PC-3 (cell line): ENCODE results near the gene SLC25A27. TPM values are rescaled to one million over a fixed set of nuclear protein-coding genes. Genes with fewer than 3 reads are reported as not detected.

Experiments
- ATAC-seq: fragments of 200-7000 bp; cut with Tn5 transposase; 2 replicates; pipeline ENCODE4 v1.9.1; 2020; ENCODE audit warnings: mild to moderate bottlenecking, moderate library complexity
- BruUV-seq: library from RNA; stranded (reverse); fragments of 400-500 nt; replicated peaks from 2 replicates; lab custom pipeline; 2021; lab: Mats Ljungman, UMichigan
- CTCF ChIA-PET: fragments of 300-600 bp; sonication (Branson Sonifier 250); formaldehyde crosslinking; loops from one replicate; lab custom pipeline; 2022; ENCODE audit warnings: antibody characterized with exemption; lab: Charles Lee
- POLR2A ChIA-PET: fragments of 300-600 bp; sonication (Branson Sonifier 250); formaldehyde crosslinking; loops from one replicate; lab custom pipeline; 2022; ENCODE audit warnings: antibody characterized with exemption; ENCODE audit not compliant: unreplicated experiment; lab: Charles Lee
- DNase-seq: peaks from one replicate; pipeline ENCODE4 v3.0.0-alpha.2; 2015
- H2AFZ ChIP-seq: fragments of 300-600 bp; sonication (generic); 2 replicates; pipeline ENCODE4 v1.6.0; 2016; ENCODE audit warnings: antibody characterized with exemption, low read length
- H3F3A ChIP-seq: fragments of 300-600 bp; sonication (generic); one replicate; pipeline ENCODE4 v1.6.0; 2017; ENCODE audit warnings: antibody characterized with exemption, low read length, control low read depth, mild to moderate bottlenecking; ENCODE audit not compliant: unreplicated experiment
- H3K27ac ChIP-seq: fragments of 300-600 bp; sonication (generic); 2 replicates; pipeline ENCODE4 v1.5.1; 2016; ENCODE audit warnings: mild to moderate bottlenecking, low read length
- H3K27me3 ChIP-seq: fragments of 300-600 bp; sonication (generic); 2 replicates; pipeline ENCODE4 v1.6.1; 2016; ENCODE audit warnings: low read length, mixed read lengths
- H3K36me3 ChIP-seq: fragments of 300-600 bp; sonication (generic); 2 replicates; pipeline ENCODE4 v1.6.1; 2016; ENCODE audit warnings: low read depth, mixed run types, low read length, mixed read lengths
- H3K4me1 ChIP-seq: fragments of 300-600 bp; sonication (generic); 2 replicates; pipeline ENCODE4 v1.5.1; 2016; ENCODE audit warnings: low read length; ENCODE audit not compliant: insufficient read depth
- H3K4me2 ChIP-seq: fragments of 300-600 bp; sonication (generic); 2 replicates; pipeline ENCODE4 v1.6.0; 2016; ENCODE audit warnings: low read length
- H3K4me3 ChIP-seq: fragments of 300-600 bp; sonication (generic); 2 replicates; pipeline ENCODE4 v1.5.1; 2016; ENCODE audit warnings: mild to moderate bottlenecking, low read length, mixed read lengths
- H3K79me2 ChIP-seq: fragments of 300-600 bp; sonication (generic); 2 replicates; pipeline ENCODE4 v1.6.1; 2017; ENCODE audit warnings: low read length, mixed read lengths
- H3K9ac ChIP-seq: fragments of 300-600 bp; sonication (generic); 2 replicates; pipeline ENCODE4 v1.6.0; 2016; ENCODE audit warnings: mild to moderate bottlenecking, low read length
- H3K9me2 ChIP-seq: fragments of 300-600 bp; sonication (generic); replicated peaks from 2 replicates; pipeline ENCODE4 v1.6.1; 2016; ENCODE audit warnings: mixed run types, low read length, mixed read lengths
- H3K9me3 ChIP-seq: fragments of 300-600 bp; sonication (generic); 2 replicates; pipeline ENCODE4 v1.6.1; 2016; ENCODE audit warnings: low read length, mixed read lengths
- H4K20me1 ChIP-seq: fragments of 300-600 bp; sonication (generic); 2 replicates; pipeline ENCODE4 v1.6.1; 2016; ENCODE audit warnings: low read length, mixed read lengths
- CTCF ChIP-seq: fragments of 300-600 bp; sonication (generic); conservative IDR thresholded peaks from 2 replicates; pipeline ENCODE4 v1.5.1; 2017; ENCODE audit warnings: antibody characterized with exemption, low read depth, mild to moderate bottlenecking, low read length
- EZH2 ChIP-seq: fragments of 300-600 bp; sonication (generic); IDR thresholded peaks from one replicate; pipeline ENCODE4 v1.6.1; 2017; ENCODE audit warnings: antibody characterized with exemption, mild to moderate bottlenecking, low read length; ENCODE audit not compliant: unreplicated experiment
- EZH2phosphoT487 ChIP-seq: fragments of 300-600 bp; sonication (generic); IDR thresholded peaks from 2 replicates; pipeline ENCODE4 v1.6.1; 2018; ENCODE audit warnings: mild to moderate bottlenecking, antibody characterized with exemption, low read length, borderline replicate concordance
- intact Hi-C: fragments of 100-400 bp; cut with micrococcal nuclease; formaldehyde crosslinking; loops from 2 replicates; pipeline ENCODE4 v1.9.0; 2023
- total RNA-seq: library from RNA; depleted of rRNA; stranded (reverse); fragments of >200 nt; gene quantifications from 2 replicates; pipeline ENCODE4 v1.2.3, GENCODE V29; 2014

The SLC25A27 gene
- total RNA-seq, 1 experiment from 2014 or later, result 3.8 TPM

- Histone ChIP-seq H3K79me2 (no peaks in the 10 kb centered on the region), H3K9me2 (no peaks in the 10 kb centered on the region), H3K9ac (no peak overlapping the region), H3K9me3 (no peaks in the 10 kb centered on the region), H4K20me1 (no peaks in the 10 kb centered on the region), H3K27me3 (no peaks in the 10 kb centered on the region), H3K4me3 (no peak overlapping the region), H3K27ac (no peak overlapping the region), H3F3A (no peaks in the 10 kb centered on the region), H2AFZ (no peak overlapping the region), H3K36me3 (no peaks in the 10 kb centered on the region), H3K4me1 (no peaks in the 10 kb centered on the region; the same call in 1 of the 2 replicates), H3K4me2 (no peak overlapping the region)
- TF ChIP-seq EZH2phosphoT487 (no peak), EZH2 (no peak), CTCF (no peak)
- CTCF ChIA-PET, result no interaction called here
- POLR2A ChIA-PET, result no interaction called here
- BruUV-seq, result no TSS peak
- intact Hi-C loops, result no loop called here
- DNase-seq (no peak), ATAC-seq (no peak)
These were observed 34.0 kb upstream of the SLC25A27 start for GRCh38 chr6:46618726-46619125.

DNA sequence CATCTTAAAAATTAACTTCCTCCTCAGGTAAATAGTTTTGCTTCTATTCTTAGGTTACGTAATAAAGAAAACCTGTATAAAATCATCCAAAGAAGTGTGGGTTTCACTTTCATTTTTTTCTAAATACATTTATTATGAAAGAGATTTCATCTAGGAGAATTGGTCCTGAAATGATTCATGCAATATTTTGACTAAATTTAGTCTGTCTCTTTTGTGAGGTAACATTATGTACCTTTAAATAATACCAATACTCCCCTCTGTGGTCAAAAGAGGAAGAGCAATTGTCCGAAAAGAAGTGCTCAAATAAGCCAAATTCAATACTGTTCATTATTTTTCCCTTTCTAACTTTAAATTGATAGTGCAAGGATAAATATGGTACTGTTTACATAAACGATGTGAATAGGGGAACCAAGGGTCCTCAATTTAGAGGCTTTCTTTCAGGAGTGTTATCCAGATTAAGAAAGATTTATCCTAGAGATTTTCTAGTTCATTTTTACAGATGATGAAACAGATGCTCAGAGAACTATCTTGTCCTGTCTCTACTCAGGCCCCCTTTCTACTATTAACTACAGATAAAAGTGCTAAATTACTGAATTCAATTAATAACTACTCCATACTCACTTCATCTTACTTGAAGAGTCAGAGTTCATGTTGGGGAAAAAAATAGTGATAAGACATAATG, 26.4 kb upstream of the SLC25A27 start:
- no TSS peak for BruUV-seq
- Histone ChIP-seq H3K79me2 (no peaks in the 10 kb centered on the region), H3K4me3 (no peak overlapping the region), H4K20me1 (no peaks in the 10 kb centered on the region), H3F3A (no peaks in the 10 kb centered on the region), H3K27me3 (no peaks in the 10 kb centered on the region), H2AFZ (no peak overlapping the region), H3K27ac (no peak overlapping the region), H3K4me1 (no peaks in the 10 kb centered on the region), H3K4me2 (0 out of 2 replicates have a peak overlapping the region, but pooled peaks have one; percentile 2), H3K36me3 (no peaks in the 10 kb centered on the region), H3K9me3 (no peaks in the 10 kb centered on the region), H3K9me2 (no peaks in the 10 kb centered on the region), H3K9ac (no peak overlapping the region)
- ATAC-seq (peak; percentile 67), DNase-seq (peak; percentile 73)
- no peak for TF ChIP-seq EZH2
- no peak for TF ChIP-seq EZH2phosphoT487
- TF ChIP-seq CTCF, result peak; percentile 83
- intact Hi-C loops, result loop anchor here (1.0 to 10.0 kb wide), 3 partner anchors 134 to 368 kb away; partner anchors contain the start of gene RCAN2
- ChIA-PET CTCF (no interaction called here), POLR2A (no interaction called here)

- no TSS peak for BruUV-seq
- ATAC-seq, result no peak
These were observed 25.8 kb upstream of the SLC25A27 start for GRCh38 chr6:46626976-46627375.

More at GRCh38 chr6:46626976-46627375, 25.8 kb upstream of the SLC25A27 start:
- H3K9me2 ChIP-seq, result no peaks in the 10 kb centered on the region
- TF ChIP-seq EZH2 (no peak), EZH2phosphoT487 (no peak), CTCF (no peak)
- no peaks in the 10 kb centered on the region for H4K20me1 ChIP-seq
- POLR2A ChIA-PET, result no interaction called here
- H3K9ac ChIP-seq, result no peak overlapping the region
- no peaks in the 10 kb centered on the region for H3K79me2 ChIP-seq
- no peak for DNase-seq
- CTCF ChIA-PET, result no interaction called here
- no peak overlapping the region for H3K27ac ChIP-seq
- no peak overlapping the region for H2AFZ ChIP-seq
- H3F3A ChIP-seq, result no peaks in the 10 kb centered on the region
- H3K4me1 ChIP-seq, result no peaks in the 10 kb centered on the region
- intact Hi-C loops, result loop anchor here (1.0 to 10.0 kb wide), 3 partner anchors 135 to 368 kb away; partner anchors contain the start of gene RCAN2
- no peak overlapping the region for H3K4me3 ChIP-seq
- no peaks in the 10 kb centered on the region for H3K27me3 ChIP-seq
- no peak overlapping the region for H3K4me2 ChIP-seq
- H3K36me3 ChIP-seq, result no peaks in the 10 kb centered on the region
- no peaks in the 10 kb centered on the region for H3K9me3 ChIP-seq
